Heart left ventricle (tissue), 16 donors: ENCODE results near the gene TMC4. TPM values are rescaled to one million over a fixed set of nuclear protein-coding genes. Genes with fewer than 3 reads are reported as not detected.
"Not testable (repeated sequence)": the region's sequence is repeated elsewhere in the genome, so short reads cannot be mapped to it uniquely, and the experiment has no call there.

ENCODE experiments used
- ATAC-seq, 4 donors: fragments of 200-7000 bp; cut with Tn5 transposase; one replicate each; pipeline ENCODE4 v1.9.1; 2020 to 2022; ENCODE audit warnings: moderate library complexity in 4 of 4, mild to moderate bottlenecking in 3 of 4, moderate number of reproducible peaks in 1 of 4
- DNase-seq, 5 donors: peaks; one replicate each; pipeline ENCODE4 v3.0.0-alpha.2; 2020
- H3K27ac ChIP-seq, 12 donors: fragments of 200-600 bp; sonication (generic) in 4 of 12; one replicate each; pipeline versions ENCODE4 v1.5.0 to v1.8.0; 2016 to 2022; ENCODE audit warnings: mild to moderate bottlenecking in 2 of 12
- H3K27me3 ChIP-seq, 9 donors: fragments of 200-600 bp; sonication (generic) in 2 of 9; one replicate each; pipeline versions ENCODE4 v1.5.1 to v1.8.0; 2016 to 2022; ENCODE audit warnings: mild to moderate bottlenecking in 3 of 9
- H3K36me3 ChIP-seq, 9 donors: fragments of 200-600 bp; sonication (generic) in 2 of 9; one replicate each; pipeline versions ENCODE4 v1.5.0 to v1.8.0; 2018 to 2022; ENCODE audit warnings: mild to moderate bottlenecking in 2 of 9
- H3K4me1 ChIP-seq, 12 donors: fragments of 200-600 bp; sonication (generic) in 4 of 12; one replicate each; pipeline versions ENCODE4 v1.5.0 to v1.8.0; 2016 to 2022; ENCODE audit warnings: mild to moderate bottlenecking in 3 of 12
- H3K4me3 ChIP-seq, 12 donors: fragments of 200-600 bp; sonication (generic) in 4 of 12; one replicate each; pipeline versions ENCODE4 v1.5.0 to v1.8.0; 2017 to 2022; ENCODE audit warnings: mild to moderate bottlenecking in 9 of 12, moderate library complexity in 4 of 12
- H3K9me3 ChIP-seq, 12 donors: fragments of 200-600 bp; sonication (generic) in 4 of 12; one replicate each; pipeline versions ENCODE4 v1.5.0 to v1.8.0; 2016 to 2022; ENCODE audit warnings: mild to moderate bottlenecking in 1 of 12
- POLR2A ChIP-seq, 2 donors: fragments of 450-650 bp; IDR thresholded peaks; one replicate each; pipeline ENCODE4 v1.6.1; 2017; ENCODE audit warnings: antibody characterized with exemption in 2 of 2, mild to moderate bottlenecking in 2 of 2, moderate library complexity in 2 of 2
- WGBS, 4 donors: extraction: QIAGEN DNeasy Blood & Tissue Kit in 2 of 4; methylation state at CpG; one replicate each; pipeline versions ENCODE4 v1.1.5 to v1.1.7; 2013 to 2018; 5-methylcytosine and 5-hydroxymethylcytosine counted together
- intact Hi-C, 10 donors: fragments of 100-400 bp; cut with DNase I; formaldehyde crosslinking; loops; one replicate each; pipeline versions ENCODE4 v1.11.1 to v1.14.2; 2022
- polyA plus RNA-seq, 2 donors: library from polyadenylated mRNA; stranded (reverse); fragments of 200-250 nt; gene quantifications; one replicate each; pipeline ENCODE4 v1.2.3, GENCODE V29; 2013
- total RNA-seq, 9 donors: library from RNA; depleted of rRNA in 2 of 9; stranded (reverse); fragments of >200 nt in 2 of 9; fragmentation: NEBNext Ultra II Directional in 3 of 9; extraction: Animal tissue kit (Norgen Biotek cat#: 25700) in 3 of 9; gene quantifications; one replicate each; pipeline versions ENCODE4 v1.1.0 to v1.2.4, GENCODE V29; 2016 to 2023
- TF ChIP-seq, protein P1 (sequence below), 12 donors: fragments of 200-600 bp; sonication (generic) in 4 of 12; IDR thresholded peaks; one replicate each; pipeline versions ENCODE4 v1.5.0 to v1.8.0; 2018 to 2022; ENCODE audit warnings: antibody characterized with exemption in 12 of 12, mild to moderate bottlenecking in 5 of 12
- donor health status: ischemic (EF 13 %, LVEDD 7.1; RV severe dilation, severe dysfunction).
- donor health status: healthy with polysubstance abuse.
- donor health status: DM: no; HTN: yes; CAD: no.
- donor health status: DM: no; HTN: no; CAD: no.
- donor health status: ischemic (EF 25% LVEDD 6.9; RV normal size, moderate dysfunction).
- donor health status: ischemic (EF 25% LVEDD 5.7; RV mildly dilated, moderate dysfunction).
- donor health status: healthy.
- donor health status: DM: yes; HTN: yes; CAD: no.
- donor health status: ischemic (EF 35%, LVEDD 5.7; RV mildly dilated, moderate dysfunction).
- donor health status: nonischemic (EF 11% LVEDD 7.7; RV severe dilation, severe dysfunction).
- donor health status: DM: yes; HTN: yes; CAD: no.
- donor health status: PGD.
- donor health status: ischemic (EF 29% LVEDD 5.4; RV normal size, mild dysfunction).
- donor health status: nonischemic (EF 23%, LVEDD 6.1; RV moderate dilation, normal function).

TMC4 gene
- total and polyA plus RNA-seq, 11 donors, result 0.58 to 4.5 (median 2.1) TPM; not detected in 1

DNA sequence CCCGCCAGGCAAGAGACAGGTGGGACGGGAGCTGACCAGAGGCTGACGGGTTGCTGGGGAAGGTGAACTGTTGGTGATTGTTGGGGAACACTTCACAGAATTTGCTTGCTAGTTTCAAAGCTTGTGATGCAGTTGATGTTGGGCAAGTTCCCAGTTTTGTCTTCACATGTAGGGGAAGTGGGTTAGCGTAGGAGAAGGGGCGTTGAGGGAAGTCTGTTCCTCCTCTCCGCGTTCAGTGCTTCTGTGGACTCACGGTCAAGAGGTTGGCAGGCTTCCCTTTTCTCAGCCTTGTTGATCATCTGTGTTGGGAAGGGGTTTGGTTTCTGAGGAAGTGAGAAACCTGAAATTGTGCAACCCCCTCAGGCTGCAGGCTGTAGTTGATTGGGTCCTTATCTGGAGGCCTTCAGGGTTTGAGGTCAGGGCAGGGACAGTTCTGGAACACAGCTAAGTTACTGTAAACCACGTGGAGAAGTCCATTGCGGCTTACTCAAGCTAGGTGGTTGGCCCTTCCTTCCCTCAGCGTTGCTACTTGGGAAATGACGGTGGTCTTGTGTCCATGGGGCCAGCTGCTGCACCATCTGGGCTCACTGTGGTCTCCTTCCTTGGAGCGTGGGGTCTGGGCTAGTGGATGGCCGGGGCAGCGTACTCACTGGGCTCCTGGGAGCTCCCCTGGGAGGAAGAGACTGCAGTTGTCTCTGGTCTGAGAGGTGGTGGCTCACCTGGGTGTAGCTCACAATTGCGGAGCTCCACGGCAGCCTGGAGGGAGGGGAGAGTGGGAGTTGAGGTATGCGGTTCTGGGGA, 35.2 kb upstream of the TMC4 start:
- Histone ChIP-seq H3K9me3 (no peaks in the 10 kb centered on the region), H3K27me3 (no peaks in the 10 kb centered on the region), H3K27ac (peak overlapping the region in 11 of 12 donors; percentile 39 to 91 (median 68)), H3K4me3 (peak overlapping the region in 1 of 12 donors; percentile 58), H3K36me3 (peaks cover 2 to 54% (median 49%) of the 10 kb centered on the region in 9 donors), H3K4me1 (peaks cover 15 to 80% (median 51%) of the 10 kb centered on the region in 12 donors)
- peak in 4 of 5 donors; percentile 69 to 80 (median 72) for DNase-seq
- WGBS, 4 donors, result 64 to 73% (median 70%) methylated on average over 18 of the region's 18 CpGs
- TF ChIP-seq POLR2A (IDR thresholded peaks at IDR 0.05), result no peak
- TF ChIP-seq, protein P1, sequence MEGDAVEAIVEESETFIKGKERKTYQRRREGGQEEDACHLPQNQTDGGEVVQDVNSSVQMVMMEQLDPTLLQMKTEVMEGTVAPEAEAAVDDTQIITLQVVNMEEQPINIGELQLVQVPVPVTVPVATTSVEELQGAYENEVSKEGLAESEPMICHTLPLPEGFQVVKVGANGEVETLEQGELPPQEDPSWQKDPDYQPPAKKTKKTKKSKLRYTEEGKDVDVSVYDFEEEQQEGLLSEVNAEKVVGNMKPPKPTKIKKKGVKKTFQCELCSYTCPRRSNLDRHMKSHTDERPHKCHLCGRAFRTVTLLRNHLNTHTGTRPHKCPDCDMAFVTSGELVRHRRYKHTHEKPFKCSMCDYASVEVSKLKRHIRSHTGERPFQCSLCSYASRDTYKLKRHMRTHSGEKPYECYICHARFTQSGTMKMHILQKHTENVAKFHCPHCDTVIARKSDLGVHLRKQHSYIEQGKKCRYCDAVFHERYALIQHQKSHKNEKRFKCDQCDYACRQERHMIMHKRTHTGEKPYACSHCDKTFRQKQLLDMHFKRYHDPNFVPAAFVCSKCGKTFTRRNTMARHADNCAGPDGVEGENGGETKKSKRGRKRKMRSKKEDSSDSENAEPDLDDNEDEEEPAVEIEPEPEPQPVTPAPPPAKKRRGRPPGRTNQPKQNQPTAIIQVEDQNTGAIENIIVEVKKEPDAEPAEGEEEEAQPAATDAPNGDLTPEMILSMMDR (IDR thresholded peaks at IDR 0.05), result no peak
- ATAC-seq, result peak; percentile 49 to 78 (median 64)
- intact Hi-C loops, result no loop called here

GRCh38 chr19:54207676-54207982, 34.7 kb upstream of the TMC4 start:
- WGBS, 4 donors, result 74 to 80% (median 78%) methylated on average over 5 of the region's 5 CpGs
- peak overlapping the region in 1 of 12 donors; percentile 58 for H3K4me3 ChIP-seq
- peak in 1 of 5 donors; percentile 71 for DNase-seq
- no peak for ATAC-seq
- TF ChIP-seq, protein P1 (IDR thresholded peaks at IDR 0.05), result no peak
- no peak for TF ChIP-seq POLR2A (IDR thresholded peaks at IDR 0.05)
- H3K9me3 ChIP-seq, result no peaks in the 10 kb centered on the region
- H3K27me3 ChIP-seq, result no peaks in the 10 kb centered on the region
- peak overlapping the region in 9 of 12 donors; percentile 30 to 91 (median 56) for H3K27ac ChIP-seq
- H3K36me3 ChIP-seq, result peaks cover 2 to 59% (median 55%) of the 10 kb centered on the region in 9 donors
- intact Hi-C loops, result no loop called here
- H3K4me1 ChIP-seq, result peaks cover 17 to 86% (median 57%) of the 10 kb centered on the region in 12 donors

DNA sequence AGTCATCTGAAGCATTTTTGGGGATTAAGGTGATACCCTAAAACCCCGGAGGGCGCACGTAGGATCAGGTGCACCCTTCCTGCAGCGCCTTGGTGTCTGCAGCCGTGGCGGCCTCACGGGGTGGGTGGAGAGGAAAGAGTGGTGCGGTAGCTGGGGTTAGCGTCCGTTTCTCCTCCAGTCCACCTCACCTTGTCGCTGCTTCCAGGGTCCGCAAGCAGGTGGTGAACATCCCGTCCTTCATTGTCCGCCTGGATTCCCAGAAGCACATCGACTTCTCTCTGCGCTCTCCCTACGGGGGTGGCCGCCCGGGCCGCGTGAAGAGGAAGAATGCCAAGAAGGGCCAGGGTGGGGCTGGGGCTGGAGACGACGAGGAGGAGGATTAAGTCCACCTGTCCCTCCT, 34.2 kb upstream of the TMC4 start:
- peak overlapping the region in 1 of 12 donors; percentile 58 for H3K4me3 ChIP-seq
- ATAC-seq, H3K9me3 ChIP-seq, intact Hi-C loops, H3K27me3 ChIP-seq: not testable (repeated sequence)
- DNase-seq, result peak in 1 of 5 donors; percentile 46
- peak overlapping the region in 7 of 12 donors; percentile 30 to 91 (median 50) for H3K27ac ChIP-seq
- peaks cover 2 to 63% (median 59%) of the 10 kb centered on the region in 9 donors for H3K36me3 ChIP-seq
- peaks cover 20 to 90% (median 61%) of the 10 kb centered on the region in 12 donors for H3K4me1 ChIP-seq
- WGBS, 4 donors, result 72 to 80% (median 77%) methylated on average over 23 of the region's 23 CpGs

DNA sequence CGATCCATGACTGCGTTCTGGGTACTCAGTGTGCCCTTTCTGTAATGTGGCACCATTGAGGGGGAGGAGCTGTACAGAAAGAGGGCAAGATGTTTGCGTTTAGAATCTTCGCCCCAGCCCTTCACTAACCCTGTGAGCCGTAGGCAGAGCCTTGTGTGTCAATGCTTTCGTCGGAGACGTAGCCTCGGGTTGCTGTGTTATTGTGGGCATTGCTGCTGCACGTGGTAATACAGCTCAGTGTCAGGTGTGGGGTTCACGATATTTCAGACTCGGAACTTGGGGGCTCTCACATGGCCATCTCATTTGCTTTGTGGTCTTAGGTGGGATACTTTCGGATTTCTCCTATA, 33.8 kb upstream of the TMC4 start:
- DNase-seq (no peak), ATAC-seq (no peak)
- intact Hi-C loops, result no loop called here
- TF ChIP-seq, protein P1 (IDR thresholded peaks at IDR 0.05), result no peak
- no peak for TF ChIP-seq POLR2A (IDR thresholded peaks at IDR 0.05)
- Histone ChIP-seq H3K4me3 (peak overlapping the region in 1 of 12 donors; percentile 58), H3K27ac (peak overlapping the region in 6 of 12 donors; percentile 30 to 91 (median 56)), H3K4me1 (peaks cover 23 to 94% (median 65%) of the 10 kb centered on the region in 12 donors), H3K27me3 (no peaks in the 10 kb centered on the region), H3K9me3 (no peaks in the 10 kb centered on the region), H3K36me3 (peaks cover 2 to 67% (median 63%) of the 10 kb centered on the region in 9 donors)
- WGBS, 4 donors, result 51 to 87% (median 78%) methylated on average over 4 to 13 of the region's 13 CpGs
